HepG2 (cell line): ENCODE results near the gene ALG9. TPM values are rescaled to one million over a fixed set of nuclear protein-coding genes. Genes with fewer than 3 reads are reported as not detected.

Experiments
- ATAC-seq: fragments of 200-7000 bp; cut with Tn5 transposase; 3 replicates; pipeline ENCODE4 v1.9.1; 2020; ENCODE audit warnings: mild to moderate bottlenecking, moderate library complexity
- BruUV-seq: library from RNA; stranded (reverse); fragments of 400-500 nt; replicated peaks from 2 replicates; lab custom pipeline; 2021; lab: Mats Ljungman, UMichigan
- CTCF ChIA-PET: fragments of 300-600 bp; formaldehyde crosslinking; extraction: SDS; loops from one replicate; lab custom pipeline; 2021; ENCODE audit warnings: low total read pairs, inconsistent platforms, low intra/inter-chr PET ratio; lab: Yijun Ruan, JAX
- POLR2A ChIA-PET: fragments of 350-600 bp; sonication (Branson Sonifier 250); formaldehyde crosslinking; loops from one replicate; lab custom pipeline; 2020; ENCODE audit warnings: antibody characterized with exemption, inconsistent platforms; lab: Yijun Ruan, JAX
- DNase-seq: peaks from one replicate; pipeline ENCODE4 v3.0.0-alpha.2; 2015; ENCODE audit warnings: low spot score
- FAIRE-seq: peaks from 3 replicates; lab custom pipeline; 2011; peaks lifted over from hg19 to GRCh38; lab: Jason Lieb, UNC
- H2AFZ ChIP-seq: one replicate; pipeline ENCODE4 v1.6.1; 2011; ENCODE audit warnings: low read length, inconsistent platforms
- H3K27ac ChIP-seq: fragments of 300-600 bp; 3 replicates; pipeline ENCODE4 v1.8.0; 2011; ENCODE audit warnings: mixed run types, mild to moderate bottlenecking, mixed read lengths, low read length, inconsistent platforms; ENCODE audit not compliant: insufficient read depth; ENCODE audit errors: extremely low read length
- H3K27me3 ChIP-seq, 2 experiments: fragments of 200-600 bp in 1 of 2; 2 replicates in 1 of 2; 3 replicates in 1 of 2; pipeline versions ENCODE4 v1.6.0 to v1.8.0; 2011; ENCODE audit warnings: low read length in 2 of 2, mild to moderate bottlenecking in 2 of 2, moderate library complexity in 2 of 2, inconsistent platforms in 1 of 2; ENCODE audit not compliant: insufficient read depth in 2 of 2, control insufficient read depth in 1 of 2
- H3K36me3 ChIP-seq, 2 experiments: fragments of 200-600 bp in 1 of 2; replicated peaks in 1 of 2; 2 replicates in 1 of 2; 3 replicates in 1 of 2; pipeline versions ENCODE4 v1.5.1 to v1.8.0; 2011; ENCODE audit warnings: low read length in 2 of 2, inconsistent platforms in 1 of 2; ENCODE audit not compliant: insufficient read depth in 2 of 2, control insufficient read depth in 1 of 2
- H3K4me1 ChIP-seq: 2 replicates; pipeline ENCODE4 v1.5.1; 2012; ENCODE audit warnings: low read length, inconsistent platforms; ENCODE audit not compliant: insufficient read depth
- H3K4me2 ChIP-seq: 2 replicates; pipeline ENCODE4 v1.6.0; 2011; ENCODE audit warnings: low read depth, low read length, inconsistent platforms
- H3K4me3 ChIP-seq, 3 experiments: fragments of 200-600 bp in 1 of 3; sonication (generic), shearing (Covaris generic) in 1 of 3; replicated peaks in 1 of 3; 2 replicates each; pipeline ENCODE4 v1.5.1; 2011 to 2016; ENCODE audit warnings: low read length in 3 of 3, inconsistent platforms in 2 of 3, low read depth in 2 of 3, mild to moderate bottlenecking in 2 of 3, control low read depth in 1 of 3, mixed read lengths in 1 of 3; ENCODE audit not compliant: insufficient read depth in 1 of 3
- H3K79me2 ChIP-seq: one replicate; pipeline ENCODE4 v1.6.1; 2011; ENCODE audit warnings: low read length, inconsistent platforms; ENCODE audit not compliant: insufficient read depth
- H3K9ac ChIP-seq: 2 replicates; pipeline ENCODE4 v1.6.0; 2011; ENCODE audit warnings: mild to moderate bottlenecking, low read depth, low read length, inconsistent platforms; ENCODE audit not compliant: insufficient read depth
- H3K9me3 ChIP-seq: 2 replicates; pipeline ENCODE4 v1.5.1; 2012; ENCODE audit warnings: mild to moderate bottlenecking, low read length
- H4K20me1 ChIP-seq: 2 replicates; pipeline ENCODE4 v1.6.0; 2011; ENCODE audit warnings: inconsistent platforms, mild to moderate bottlenecking, low read length, moderate library complexity; ENCODE audit not compliant: insufficient read depth
- HMGA1 ChIP-seq: sonication (generic); formaldehyde crosslinking; conservative IDR thresholded peaks from 2 replicates; pipeline ENCODE4 v1.4.0; 2020; ENCODE audit warnings: missing genetic modification reagents
- JARID2 ChIP-seq: sonication (generic); formaldehyde crosslinking; IDR thresholded peaks from 2 replicates; pipeline ENCODE4 v1.8.1; 2023; ENCODE audit warnings: missing genetic modification reagents, inconsistent platforms; ENCODE audit not compliant: insufficient replicate concordance
- RFX1 ChIP-seq: fragments of 450-650 bp; IDR thresholded peaks from 2 replicates; pipeline ENCODE4 v1.6.1; 2017
- ZNF17 ChIP-seq: sonication (generic); formaldehyde crosslinking; IDR thresholded peaks from 2 replicates; pipeline ENCODE4 v1.5.0; 2020; ENCODE audit warnings: mild to moderate bottlenecking, missing genetic modification reagents
- ZNF441 ChIP-seq: sonication (generic); formaldehyde crosslinking; IDR thresholded peaks from 2 replicates; pipeline ENCODE4 v1.7.0; 2021; ENCODE audit warnings: missing genetic modification reagents, borderline replicate concordance
- ZNF569 ChIP-seq: sonication (generic); formaldehyde crosslinking; IDR thresholded peaks from 2 replicates; pipeline ENCODE4 v1.5.0; 2020; ENCODE audit warnings: mild to moderate bottlenecking, missing genetic modification reagents, moderate library complexity, borderline replicate concordance
- WGBS: methylation state at CpG from one replicate; pipeline ENCODE4 v1.1.6; 2017; ENCODE audit warnings: low lambda C conversion rate; 5-methylcytosine and 5-hydroxymethylcytosine counted together
- in situ Hi-C: cut with HindIII; loops from 2 replicates; pipeline ENCODE4 v1.10.0; 2017; ENCODE audit warnings: low pct_unique_long_range_greater_than_20kb; ENCODE audit not compliant: extremely low pct_ligation_motif_present
- intact Hi-C: fragments of 100-400 bp; cut with micrococcal nuclease; formaldehyde crosslinking; loops from one replicate; pipeline ENCODE4 v1.10.0; 2022; ENCODE audit not compliant: unreplicated experiment
- polyA plus RNA-seq, 8 experiments: library from polyadenylated mRNA; depleted of rRNA in 3 of 8; stranded (reverse) in 7 of 8; unstranded in 1 of 8; fragments of >200 nt; fragmentation: Illumina TruSeq in 4 of 8; extraction: Trizol in 4 of 8; gene quantifications; 2 replicates each; pipeline versions ENCODE4 v1.2.1 to v1.2.3, GENCODE V29; 2011 to 2016; ENCODE audit warnings: low read depth in 4 of 8, missing spikeins in 1 of 8, mixed read lengths in 1 of 8; ENCODE audit not compliant: insufficient read depth in 1 of 8
- total RNA-seq, 5 experiments: library from RNA; depleted of rRNA; stranded (reverse); fragments of >200 nt; fragmentation: Illumina TruSeq; extraction: Trizol; gene quantifications; 2 replicates each; pipeline ENCODE4 v1.2.3, GENCODE V29; 2016; ENCODE audit warnings: low read depth in 1 of 5
- TF ChIP-seq, protein P1 (sequence below): sonication (generic); formaldehyde crosslinking; conservative IDR thresholded peaks from 2 replicates; pipeline ENCODE4 v1.4.0; 2020; ENCODE audit warnings: missing genetic modification reagents
- TF ChIP-seq, protein P2 (sequence below): sonication (generic); formaldehyde crosslinking; conservative IDR thresholded peaks from 2 replicates; pipeline ENCODE4 v1.8.0; 2022; ENCODE audit warnings: low read depth, missing genetic modification reagents
- TF ChIP-seq, protein P3 (sequence below): sonication (generic); formaldehyde crosslinking; IDR thresholded peaks from 2 replicates; pipeline ENCODE4 v1.8.0; 2022; ENCODE audit warnings: mild to moderate bottlenecking, missing genetic modification reagents; ENCODE audit not compliant: insufficient replicate concordance

Gene ALG9
- total and polyA plus RNA-seq, 2 of the 13 experiments (the other 11 are each of a cell fraction or from before 2014, with no cell fraction given), result 39.4 to 40.6 TPM

DNA sequence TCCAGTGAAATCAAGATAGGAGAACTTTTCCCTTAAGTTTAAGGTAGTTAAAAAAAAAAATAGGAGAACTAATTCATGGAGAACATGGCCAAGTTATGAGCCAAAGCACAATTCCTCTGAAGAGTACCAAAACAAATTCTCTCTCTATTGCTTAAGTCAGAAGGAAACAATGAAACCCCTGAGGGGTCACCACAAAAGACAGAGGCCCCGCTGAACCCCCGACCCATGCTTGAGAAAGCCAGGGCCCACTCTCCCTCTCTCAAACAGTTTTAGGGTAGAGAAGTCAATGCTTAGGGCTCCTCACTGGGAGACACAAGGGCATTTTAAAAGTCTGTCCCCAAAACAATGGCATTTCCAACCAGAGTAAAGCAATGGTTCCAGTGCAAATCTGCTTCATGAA lies 132.1 kb downstream of the ALG9 start (continued):
- TF ChIP-seq HMGA1 (CRISPR knock-in tag), result no peak
- TF ChIP-seq RFX1, result no peak
- TF ChIP-seq JARID2 (CRISPR knock-in tag), result no peak
- TF ChIP-seq, all 625 proteins: peak for 0

DNA sequence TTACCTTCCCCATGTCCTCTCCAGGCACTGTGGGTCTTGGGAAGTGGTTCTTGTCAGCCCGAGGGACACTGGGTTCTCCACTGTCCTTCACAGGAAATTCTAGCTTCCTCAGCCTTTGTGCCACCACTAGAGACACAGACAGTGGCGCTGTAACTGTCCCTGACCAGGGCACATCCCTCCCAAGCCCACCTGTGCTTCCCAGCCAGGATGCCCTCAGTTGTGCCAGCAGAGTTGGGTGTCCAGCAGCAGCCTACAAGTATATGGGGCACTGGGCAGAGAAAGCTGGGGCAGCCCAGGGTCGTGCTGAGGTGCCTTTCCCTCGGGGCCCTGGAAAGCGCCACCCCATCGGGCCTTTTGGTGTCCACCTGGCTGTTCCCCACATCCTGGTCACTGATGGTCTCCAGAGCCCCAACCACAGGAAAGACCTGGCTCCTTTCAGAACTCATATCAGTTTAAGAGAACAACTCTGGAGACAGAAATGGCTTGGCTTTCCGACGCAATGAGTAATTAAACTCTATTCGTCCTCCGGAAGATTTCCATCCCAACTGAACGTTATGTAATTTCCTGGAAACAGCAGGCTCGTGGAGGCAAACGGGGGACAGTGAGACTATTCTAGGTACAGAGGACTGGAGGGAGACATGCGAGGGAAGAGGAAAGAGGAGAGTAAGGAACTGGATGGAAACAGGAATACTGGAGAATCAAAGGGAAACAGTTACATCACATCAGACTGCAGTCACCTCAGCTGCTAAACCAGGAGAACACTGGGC lies 133.8 kb downstream of the ALG9 start:
- POLR2A ChIA-PET, result interaction anchor here (1.0 to 1.6 kb wide), 4 partner anchors 8 to 40 kb away, joined by 4 to 12 read pairs (median 10); partner anchors contain the start of gene PPP2R1B
- Histone ChIP-seq H2AFZ (no peak overlapping the region), H3K4me2 (peak overlapping the region; percentile 59), H3K36me3 (peaks cover 1 to 29% of the 10 kb centered on the region in 2 experiments; a peak in 3 of 5 replicates), H3K4me1 (peaks cover 21% of the 10 kb centered on the region), H3K27ac (peak overlapping the region; percentile 59), H3K9me3 (no peaks in the 10 kb centered on the region), H3K9ac (peak overlapping the region; percentile 36), H3K27me3 (no peaks in the 10 kb centered on the region), H4K20me1 (no peaks in the 10 kb centered on the region), H3K4me3 (no peak overlapping the region), H3K79me2 (no peaks in the 10 kb centered on the region)
- in situ Hi-C loops, result no loop called here
- CTCF ChIA-PET, result no interaction called here
- 0 out of 2 replicates have a peak, but pooled peaks have one; percentile 10 for TF ChIP-seq ZNF441 (CRISPR knock-in tag)
- TF ChIP-seq, protein P1, sequence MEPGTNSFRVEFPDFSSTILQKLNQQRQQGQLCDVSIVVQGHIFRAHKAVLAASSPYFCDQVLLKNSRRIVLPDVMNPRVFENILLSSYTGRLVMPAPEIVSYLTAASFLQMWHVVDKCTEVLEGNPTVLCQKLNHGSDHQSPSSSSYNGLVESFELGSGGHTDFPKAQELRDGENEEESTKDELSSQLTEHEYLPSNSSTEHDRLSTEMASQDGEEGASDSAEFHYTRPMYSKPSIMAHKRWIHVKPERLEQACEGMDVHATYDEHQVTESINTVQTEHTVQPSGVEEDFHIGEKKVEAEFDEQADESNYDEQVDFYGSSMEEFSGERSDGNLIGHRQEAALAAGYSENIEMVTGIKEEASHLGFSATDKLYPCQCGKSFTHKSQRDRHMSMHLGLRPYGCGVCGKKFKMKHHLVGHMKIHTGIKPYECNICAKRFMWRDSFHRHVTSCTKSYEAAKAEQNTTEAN, result no peak
- no peak for TF ChIP-seq ZNF17 (CRISPR knock-in tag)
- TF ChIP-seq, protein P2, sequence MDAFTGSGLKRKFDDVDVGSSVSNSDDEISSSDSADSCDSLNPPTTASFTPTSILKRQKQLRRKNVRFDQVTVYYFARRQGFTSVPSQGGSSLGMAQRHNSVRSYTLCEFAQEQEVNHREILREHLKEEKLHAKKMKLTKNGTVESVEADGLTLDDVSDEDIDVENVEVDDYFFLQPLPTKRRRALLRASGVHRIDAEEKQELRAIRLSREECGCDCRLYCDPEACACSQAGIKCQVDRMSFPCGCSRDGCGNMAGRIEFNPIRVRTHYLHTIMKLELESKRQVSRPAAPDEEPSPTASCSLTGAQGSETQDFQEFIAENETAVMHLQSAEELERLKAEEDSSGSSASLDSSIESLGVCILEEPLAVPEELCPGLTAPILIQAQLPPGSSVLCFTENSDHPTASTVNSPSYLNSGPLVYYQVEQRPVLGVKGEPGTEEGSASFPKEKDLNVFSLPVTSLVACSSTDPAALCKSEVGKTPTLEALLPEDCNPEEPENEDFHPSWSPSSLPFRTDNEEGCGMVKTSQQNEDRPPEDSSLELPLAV, result no peak
- TF ChIP-seq ZNF569 (CRISPR knock-in tag), result no peak
- TF ChIP-seq, protein P3, sequence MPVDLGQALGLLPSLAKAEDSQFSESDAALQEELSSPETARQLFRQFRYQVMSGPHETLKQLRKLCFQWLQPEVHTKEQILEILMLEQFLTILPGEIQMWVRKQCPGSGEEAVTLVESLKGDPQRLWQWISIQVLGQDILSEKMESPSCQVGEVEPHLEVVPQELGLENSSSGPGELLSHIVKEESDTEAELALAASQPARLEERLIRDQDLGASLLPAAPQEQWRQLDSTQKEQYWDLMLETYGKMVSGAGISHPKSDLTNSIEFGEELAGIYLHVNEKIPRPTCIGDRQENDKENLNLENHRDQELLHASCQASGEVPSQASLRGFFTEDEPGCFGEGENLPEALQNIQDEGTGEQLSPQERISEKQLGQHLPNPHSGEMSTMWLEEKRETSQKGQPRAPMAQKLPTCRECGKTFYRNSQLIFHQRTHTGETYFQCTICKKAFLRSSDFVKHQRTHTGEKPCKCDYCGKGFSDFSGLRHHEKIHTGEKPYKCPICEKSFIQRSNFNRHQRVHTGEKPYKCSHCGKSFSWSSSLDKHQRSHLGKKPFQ (CRISPR knock-in tag), result no peak
- no TSS peak for BruUV-seq
- FAIRE-seq, result no peak
- ATAC-seq, result peak; percentile 15; the same call in 2 of the 3 replicates
- DNase-seq, result no peak
- intact Hi-C loops, result loop anchor here (1.0 kb wide), 1 partner anchor 29 kb away; the partner anchor contains the start of gene PPP2R1B
- 78% methylated on average over 9 of the region's 14 CpGs for WGBS
